ENCODE data around the gene ITGBL1. TPM values are rescaled to one million over a fixed set of nuclear protein-coding genes. Genes with fewer than 3 reads are reported as not detected.

The ITGBL1 gene
- total and polyA plus RNA-seq, 2 of the 13 experiments (the other 11 are each of a cell fraction or from before 2014, with no cell fraction given) = 0.02 TPM; not detected in 1

DNA sequence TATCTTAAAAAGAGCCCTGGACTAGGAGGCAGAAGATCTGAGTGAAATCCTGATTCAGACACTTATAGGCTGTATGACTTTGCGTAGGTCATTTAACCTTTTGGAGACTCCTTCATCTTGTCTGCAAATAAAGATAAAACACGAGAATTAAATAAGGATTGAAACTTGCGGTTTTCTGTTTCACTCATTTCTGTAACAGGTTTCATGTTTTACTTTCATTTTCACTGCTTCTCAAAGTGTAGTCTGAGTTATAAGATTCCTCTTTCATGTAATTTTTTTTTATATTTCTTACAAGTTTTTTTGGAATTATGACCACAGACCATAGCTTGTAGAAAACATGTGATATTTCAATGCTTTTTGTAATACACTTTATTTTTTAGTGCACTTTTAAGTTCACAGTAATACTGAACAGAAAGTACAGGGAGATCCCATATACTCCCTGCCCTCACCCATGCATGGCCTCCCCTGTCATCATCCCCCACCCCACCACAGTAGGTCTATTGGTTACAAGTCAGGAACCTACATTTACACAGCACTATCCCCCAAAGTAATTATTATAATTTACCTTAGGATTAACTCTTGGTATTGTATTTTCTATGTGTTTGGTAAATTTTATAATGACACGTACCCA lies 174.6 kb downstream of the ITGBL1 start:
- Histone ChIP-seq H3K79me2 (ENCODE audit: insufficient read depth, low read length) (no peaks in the 10 kb centered on the region), H3K9me3 (ENCODE audit: low read length) (no peaks in the 10 kb centered on the region), H3K4me2 (ENCODE audit: low read depth, low read length) (peak overlapping the region; percentile 28), H3K4me3 (replicated peaks in 1 of 3; ENCODE audit: insufficient read depth in 1 of 3, low read depth in 2 of 3, low read length in 3 of 3) (0 out of 6 replicates have a peak overlapping the region, but pooled peaks of 1 of the 3 experiments have one; percentile 27), H3K27ac (ENCODE audit: extremely low read length, insufficient read depth, low read length) (no peak overlapping the region), H3K36me3 (replicated peaks in 1 of 2; ENCODE audit: control insufficient read depth in 1 of 2, insufficient read depth in 2 of 2, low read length in 2 of 2) (no peaks in the 10 kb centered on the region), H3K9ac (ENCODE audit: insufficient read depth, low read depth, low read length) (no peak overlapping the region), H3K4me1 (ENCODE audit: insufficient read depth, low read length) (no peaks in the 10 kb centered on the region), H2AFZ (ENCODE audit: low read length) (peak overlapping the region; percentile 83), H4K20me1 (ENCODE audit: insufficient read depth, low read length) (no peaks in the 10 kb centered on the region), H3K27me3 (ENCODE audit: control insufficient read depth in 1 of 2, insufficient read depth in 2 of 2, low read length in 2 of 2) (no peaks in the 10 kb centered on the region)
- ChIA-PET POLR2A (no interaction called here), CTCF (ENCODE audit: low intra/inter-chr PET ratio, low total read pairs) (no interaction called here)
- BruUV-seq (replicated peaks) = no TSS peak
- ATAC-seq = peak; percentile 70
- 15% methylated on average over 4 of the region's 4 CpGs for WGBS (ENCODE audit: low lambda C conversion rate)
- no peak for FAIRE-seq
- TF ChIP-seq, protein P1, sequence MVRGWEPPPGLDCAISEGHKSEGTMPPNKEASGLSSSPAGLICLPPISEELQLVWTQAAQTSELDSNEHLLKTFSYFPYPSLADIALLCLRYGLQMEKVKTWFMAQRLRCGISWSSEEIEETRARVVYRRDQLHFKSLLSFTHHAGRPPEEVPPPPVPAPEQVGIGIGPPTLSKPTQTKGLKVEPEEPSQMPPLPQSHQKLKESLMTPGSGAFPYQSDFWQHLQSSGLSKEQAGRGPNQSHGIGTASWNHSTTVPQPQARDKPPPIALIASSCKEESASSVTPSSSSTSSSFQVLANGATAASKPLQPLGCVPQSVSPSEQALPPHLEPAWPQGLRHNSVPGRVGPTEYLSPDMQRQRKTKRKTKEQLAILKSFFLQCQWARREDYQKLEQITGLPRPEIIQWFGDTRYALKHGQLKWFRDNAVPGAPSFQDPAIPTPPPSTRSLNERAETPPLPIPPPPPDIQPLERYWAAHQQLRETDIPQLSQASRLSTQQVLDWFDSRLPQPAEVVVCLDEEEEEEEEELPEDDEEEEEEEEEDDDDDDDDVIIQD (CRISPR knock-in tag; IDR thresholded peaks at IDR 0.05; ENCODE audit: low read depth) = no peak
- TF ChIP-seq ZNF441 (CRISPR knock-in tag; IDR thresholded peaks at IDR 0.05; ENCODE audit: borderline replicate concordance) (no peak), ZNF30 (CRISPR knock-in tag; IDR thresholded peaks at IDR 0.05) (no peak), ETV5 (CRISPR knock-in tag; IDR thresholded peaks at IDR 0.05; ENCODE audit: borderline replicate concordance) (no peak), TBP (CRISPR knock-in tag; IDR thresholded peaks at IDR 0.05) (no peak)
- TF ChIP-seq, protein P2, sequence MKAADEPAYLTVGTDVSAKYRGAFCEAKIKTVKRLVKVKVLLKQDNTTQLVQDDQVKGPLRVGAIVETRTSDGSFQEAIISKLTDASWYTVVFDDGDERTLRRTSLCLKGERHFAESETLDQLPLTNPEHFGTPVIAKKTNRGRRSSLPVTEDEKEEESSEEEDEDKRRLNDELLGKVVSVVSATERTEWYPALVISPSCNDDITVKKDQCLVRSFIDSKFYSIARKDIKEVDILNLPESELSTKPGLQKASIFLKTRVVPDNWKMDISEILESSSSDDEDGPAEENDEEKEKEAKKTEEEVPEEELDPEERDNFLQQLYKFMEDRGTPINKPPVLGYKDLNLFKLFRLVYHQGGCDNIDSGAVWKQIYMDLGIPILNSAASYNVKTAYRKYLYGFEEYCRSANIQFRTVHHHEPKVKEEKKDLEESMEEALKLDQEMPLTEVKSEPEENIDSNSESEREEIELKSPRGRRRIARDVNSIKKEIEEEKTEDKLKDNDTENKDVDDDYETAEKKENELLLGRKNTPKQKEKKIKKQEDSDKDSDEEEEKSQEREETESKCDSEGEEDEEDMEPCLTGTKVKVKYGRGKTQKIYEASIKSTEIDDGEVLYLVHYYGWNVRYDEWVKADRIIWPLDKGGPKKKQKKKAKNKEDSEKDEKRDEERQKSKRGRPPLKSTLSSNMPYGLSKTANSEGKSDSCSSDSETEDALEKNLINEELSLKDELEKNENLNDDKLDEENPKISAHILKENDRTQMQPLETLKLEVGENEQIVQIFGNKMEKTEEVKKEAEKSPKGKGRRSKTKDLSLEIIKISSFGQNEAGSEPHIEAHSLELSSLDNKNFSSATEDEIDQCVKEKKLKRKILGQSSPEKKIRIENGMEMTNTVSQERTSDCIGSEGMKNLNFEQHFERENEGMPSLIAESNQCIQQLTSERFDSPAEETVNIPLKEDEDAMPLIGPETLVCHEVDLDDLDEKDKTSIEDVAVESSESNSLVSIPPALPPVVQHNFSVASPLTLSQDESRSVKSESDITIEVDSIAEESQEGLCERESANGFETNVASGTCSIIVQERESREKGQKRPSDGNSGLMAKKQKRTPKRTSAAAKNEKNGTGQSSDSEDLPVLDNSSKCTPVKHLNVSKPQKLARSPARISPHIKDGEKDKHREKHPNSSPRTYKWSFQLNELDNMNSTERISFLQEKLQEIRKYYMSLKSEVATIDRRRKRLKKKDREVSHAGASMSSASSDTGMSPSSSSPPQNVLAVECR (CRISPR knock-in tag; IDR thresholded peaks at IDR 0.05; ENCODE audit: borderline replicate concordance) = no peak
- intact Hi-C loops (cut with micrococcal nuclease; ENCODE audit: unreplicated experiment) = no loop called here
- no peak for DNase-seq (ENCODE audit: low spot score)
- in situ Hi-C loops (cut with HindIII; ENCODE audit: extremely low pct_ligation_motif_present, low pct_unique_long_range_greater_than_20kb) = no loop called here

Measured in HepG2 (cell line).